Measurements from ENCODE around the gene SLC25A43. TPM values are rescaled to one million over a fixed set of nuclear protein-coding genes. Genes with fewer than 3 reads are reported as not detected.
"Not testable (repeated sequence)": the region's sequence is repeated elsewhere in the genome, so short reads cannot be mapped to it uniquely, and the experiment has no call there.

The SLC25A43 gene
- total RNA-seq = 1 to 10 TPM; 2.9 to 3.2 TPM

DNA sequence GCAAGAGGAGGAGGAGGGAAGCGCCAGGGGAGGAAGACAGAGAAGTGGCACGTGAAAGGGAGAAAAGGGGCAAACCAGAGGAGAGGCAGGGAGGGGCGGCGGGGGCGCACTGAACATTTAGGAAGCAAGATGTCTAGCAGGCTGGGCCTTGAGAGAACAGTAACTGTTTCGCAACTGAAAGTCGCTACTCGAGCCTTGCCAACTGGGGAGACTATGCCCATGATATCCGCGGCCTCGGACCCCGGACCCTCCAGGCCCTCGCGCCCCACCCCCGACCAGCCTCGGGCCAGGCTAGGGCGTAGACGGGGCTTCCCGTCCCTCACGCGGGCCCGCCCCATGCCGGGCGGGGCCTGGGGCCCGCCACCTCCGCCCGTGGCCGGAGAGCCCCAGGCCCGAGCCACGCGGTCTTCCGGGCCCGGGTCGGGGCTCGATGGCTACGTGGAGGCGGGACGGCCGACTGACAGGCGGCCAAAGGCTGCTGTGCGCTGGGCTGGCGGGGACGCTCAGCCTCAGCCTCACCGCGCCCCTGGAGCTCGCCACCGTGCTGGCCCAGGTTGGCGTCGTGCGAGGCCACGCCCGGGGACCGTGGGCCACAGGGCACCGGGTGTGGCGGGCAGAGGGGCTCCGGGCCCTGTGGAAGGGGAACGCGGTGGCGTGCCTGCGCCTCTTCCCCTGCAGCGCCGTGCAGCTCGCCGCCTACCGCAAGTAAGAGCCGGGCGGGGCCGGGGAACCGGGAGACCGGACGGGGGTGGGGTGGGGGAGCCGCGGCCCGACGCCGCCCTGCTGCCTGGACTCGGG, at the start of gene SLC25A43:
SLC25A43 (plus strand) TSS at position 363 of the 798 bp plus-strand sequence; CDS start at position 431, 68 bp downstream.
- peak within 1 kb of the TSS; percentile 75 for H3K4me3 Mint-ChIP-seq
- no peaks in the 10 kb centered on the region for H3K27me3 Mint-ChIP-seq (ENCODE audit: low read depth)
- intact Hi-C loops (cut with micrococcal nuclease) = loop anchor here (1.0 kb wide), 1 partner anchor 69 kb away; the partner anchor contains the start of gene SLC25A5
- H3K27ac Mint-ChIP-seq = no peak within 1 kb of the TSS
- CTCF ChIA-PET = no interaction called here
- H3K4me1 Mint-ChIP-seq (ENCODE audit: low read depth) = peaks cover 11% of the 10 kb centered on the region
- no peaks in the 10 kb centered on the region for H3K36me3 Mint-ChIP-seq (ENCODE audit: low read depth)
- peak; percentile 36 for DNase-seq
- H3K9me3 Mint-ChIP-seq = no peaks in the 10 kb centered on the region

DNA sequence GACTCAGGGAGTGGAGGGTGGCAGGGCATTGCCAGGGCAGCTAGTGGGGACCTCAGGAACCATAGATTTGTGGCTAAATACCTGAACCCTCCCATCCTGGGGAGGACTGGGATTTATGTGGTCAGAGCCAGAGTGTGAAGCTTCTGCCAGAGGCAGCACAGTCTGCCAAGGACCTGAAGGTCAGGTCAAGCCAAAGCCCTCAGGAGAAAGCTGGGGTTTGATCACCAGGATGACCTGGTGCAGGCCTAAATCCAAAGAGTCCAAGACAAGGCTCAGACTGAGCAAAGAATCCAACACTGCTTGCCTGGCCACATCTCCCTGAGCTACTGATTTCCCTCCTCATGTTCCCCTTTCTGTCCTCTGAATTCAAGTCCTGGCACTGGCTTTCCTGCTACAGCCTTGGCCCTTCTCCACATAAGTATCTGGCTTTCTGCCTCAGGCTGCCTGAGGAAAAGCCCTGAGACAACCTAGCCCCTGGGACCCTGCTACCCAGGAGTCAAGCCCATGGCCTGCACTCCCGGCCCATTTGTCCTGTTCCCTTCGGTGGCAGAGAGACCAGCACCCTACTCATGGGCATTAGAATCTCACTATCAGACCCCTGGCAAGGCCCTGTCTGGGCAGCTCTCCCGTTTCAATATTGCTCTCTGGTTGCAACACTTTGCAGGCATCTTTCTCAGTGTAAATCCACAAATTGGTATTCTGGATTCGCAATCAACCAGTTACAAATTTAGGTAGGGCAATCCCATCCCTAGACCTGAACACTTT, 39.3 kb upstream of the SLC25A43 start:
- intact Hi-C loops (cut with micrococcal nuclease) = no loop called here
- CTCF ChIA-PET = interaction anchor here (0.9 kb wide), 1 partner anchor 23 kb away, joined by 3 read pairs; no protein-coding TSS in a partner anchor
- DNase-seq = no peak

DNA sequence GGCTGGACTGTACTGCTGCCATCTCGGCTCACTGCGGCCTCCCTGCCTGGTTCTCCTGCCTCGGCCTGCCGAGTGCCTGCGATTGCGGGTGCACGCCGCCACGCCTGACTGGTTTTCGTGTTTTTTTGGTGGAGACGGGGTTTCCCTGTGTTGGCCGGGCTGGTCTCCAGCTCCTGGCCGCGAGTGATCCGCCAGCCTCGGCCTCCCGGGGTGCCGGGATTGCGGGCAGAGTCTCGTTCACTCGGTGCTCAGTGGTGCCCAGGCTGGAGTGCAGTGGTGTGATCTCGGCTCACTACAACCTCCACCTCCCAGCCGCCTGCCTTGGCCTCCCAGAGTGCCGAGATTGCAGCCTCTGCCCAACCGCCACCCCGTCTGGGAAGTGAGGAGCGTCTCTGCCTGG, 37.7 kb upstream of the SLC25A43 start:
- H3K27ac Mint-ChIP-seq; H3K36me3 Mint-ChIP-seq (ENCODE audit: low read depth); H3K27me3 Mint-ChIP-seq (ENCODE audit: low read depth); DNase-seq; H3K9me3 Mint-ChIP-seq; CTCF ChIA-PET; intact Hi-C loops (cut with micrococcal nuclease); H3K4me1 Mint-ChIP-seq (ENCODE audit: low read depth); H3K4me3 Mint-ChIP-seq: not testable (repeated sequence)

More for the DNA sequence above, 39.3 kb upstream of the SLC25A43 start:
- Mint-ChIP-seq H3K36me3 (ENCODE audit: low read depth) (no peaks in the 10 kb centered on the region), H3K4me1 (ENCODE audit: low read depth) (no peaks in the 10 kb centered on the region), H3K9me3 (no peaks in the 10 kb centered on the region), H3K4me3 (no peak overlapping the region), H3K27ac (no peak overlapping the region), H3K27me3 (ENCODE audit: low read depth) (no peaks in the 10 kb centered on the region)

- H3K27ac Mint-ChIP-seq; H3K36me3 Mint-ChIP-seq (ENCODE audit: low read depth); H3K9me3 Mint-ChIP-seq; H3K4me1 Mint-ChIP-seq (ENCODE audit: low read depth); intact Hi-C loops (cut with micrococcal nuclease); H3K27me3 Mint-ChIP-seq (ENCODE audit: low read depth); H3K4me3 Mint-ChIP-seq; DNase-seq; CTCF ChIA-PET: not testable (repeated sequence)
These were observed 37.1 kb upstream of the SLC25A43 start for GRCh38 chrX:119362074-119362473.

DNA sequence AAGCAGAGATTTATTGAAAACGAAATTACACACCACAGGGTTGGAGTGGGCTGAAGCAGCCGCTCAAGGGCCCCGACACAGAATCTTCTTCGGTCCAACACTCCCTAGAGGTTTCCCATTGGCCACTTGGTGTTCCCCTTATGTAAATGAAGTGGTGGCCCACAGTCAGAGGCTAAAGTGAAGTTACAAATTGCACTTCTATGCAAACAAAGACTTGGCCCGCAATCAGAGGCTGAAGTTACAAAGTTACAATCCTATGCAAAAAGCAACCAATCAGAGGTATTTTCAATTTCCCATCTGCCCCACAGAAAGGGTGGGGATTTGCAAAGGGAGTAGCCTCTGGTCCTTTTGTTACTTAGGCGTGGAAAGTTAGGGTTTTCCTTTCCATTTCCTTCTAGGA, 35.7 kb upstream of the SLC25A43 start:
- Mint-ChIP-seq H3K27ac (no peak overlapping the region), H3K27me3 (ENCODE audit: low read depth) (no peaks in the 10 kb centered on the region), H3K36me3 (ENCODE audit: low read depth) (no peaks in the 10 kb centered on the region), H3K4me1 (ENCODE audit: low read depth) (no peaks in the 10 kb centered on the region), H3K9me3 (no peaks in the 10 kb centered on the region), H3K4me3 (no peak overlapping the region)
- intact Hi-C loops (cut with micrococcal nuclease) = no loop called here
- DNase-seq = no peak
- CTCF ChIA-PET = no interaction called here

DNA sequence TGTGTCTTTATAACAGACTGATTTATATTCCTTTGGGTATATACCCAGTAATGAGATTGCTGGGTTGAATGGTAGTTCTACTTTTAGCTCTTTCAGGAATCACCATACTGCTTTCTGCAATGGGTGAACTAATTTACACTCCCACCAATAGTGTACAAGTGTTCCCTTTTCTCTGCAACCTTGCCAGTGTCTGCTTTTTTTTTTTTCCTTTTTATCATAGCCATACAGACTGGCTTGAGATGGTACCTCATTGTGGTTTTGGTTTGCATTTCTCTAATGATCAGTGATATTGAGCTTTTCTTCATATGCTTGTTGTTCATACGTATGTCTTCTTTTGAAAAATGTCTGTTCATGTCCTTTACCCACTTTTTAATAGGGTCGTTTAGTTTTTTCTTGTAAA, 27.3 kb upstream of the SLC25A43 start:
- intact Hi-C loops (cut with micrococcal nuclease); H3K4me3 Mint-ChIP-seq; H3K36me3 Mint-ChIP-seq (ENCODE audit: low read depth); H3K4me1 Mint-ChIP-seq (ENCODE audit: low read depth); H3K9me3 Mint-ChIP-seq; H3K27ac Mint-ChIP-seq; H3K27me3 Mint-ChIP-seq (ENCODE audit: low read depth); CTCF ChIA-PET; DNase-seq: not testable (repeated sequence)

DNA sequence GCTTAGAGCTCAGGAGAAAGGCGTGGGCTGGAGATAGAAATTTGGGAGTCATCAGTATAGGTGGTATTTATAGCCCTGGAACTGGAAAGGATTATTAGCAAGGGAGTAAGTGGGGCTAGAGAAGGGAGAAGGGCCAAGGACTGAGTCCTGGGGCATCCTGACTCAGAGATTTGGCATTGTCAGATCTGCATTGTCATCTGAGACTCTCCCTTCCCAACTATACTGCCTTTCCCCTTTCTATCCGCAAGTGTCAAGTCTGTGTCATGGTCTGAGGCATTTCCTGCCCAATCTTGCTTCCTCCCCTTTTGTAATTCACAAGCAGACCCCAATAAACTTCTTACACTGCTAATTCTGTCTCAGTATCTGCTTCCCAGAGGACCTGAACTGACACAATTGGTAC, 24.4 kb upstream of the SLC25A43 start:
- intact Hi-C loops (cut with micrococcal nuclease) = no loop called here
- Mint-ChIP-seq H3K4me3 (no peak overlapping the region), H3K27me3 (ENCODE audit: low read depth) (peaks cover 3% of the 10 kb centered on the region), H3K9me3 (no peaks in the 10 kb centered on the region), H3K4me1 (ENCODE audit: low read depth) (no peaks in the 10 kb centered on the region), H3K27ac (no peak overlapping the region), H3K36me3 (ENCODE audit: low read depth) (no peaks in the 10 kb centered on the region)
- DNase-seq = no peak
- CTCF ChIA-PET = no interaction called here

DNA sequence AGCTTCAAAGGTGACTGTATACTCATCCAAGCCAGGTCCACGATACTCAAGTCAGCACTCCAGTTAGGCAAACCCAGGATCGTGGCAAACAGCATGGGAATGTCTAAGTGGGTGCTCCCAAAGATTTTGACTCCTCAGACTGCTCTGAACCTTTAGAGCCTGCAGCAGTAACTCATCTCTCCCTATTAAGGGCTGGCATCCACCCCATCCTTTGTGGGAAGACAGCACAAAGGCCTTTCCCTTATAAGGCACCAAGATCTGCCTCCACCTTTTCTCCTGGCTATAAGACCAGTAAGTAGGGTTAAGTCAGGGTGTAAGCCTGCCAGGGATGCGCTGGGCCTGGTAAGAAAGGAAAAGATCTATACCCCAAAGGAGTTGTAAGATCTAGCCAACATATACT, 23.6 kb upstream of the SLC25A43 start:
- no peaks in the 10 kb centered on the region for H3K36me3 Mint-ChIP-seq (ENCODE audit: low read depth)
- DNase-seq = no peak
- CTCF ChIA-PET = no interaction called here
- no peak overlapping the region for H3K4me3 Mint-ChIP-seq
- intact Hi-C loops (cut with micrococcal nuclease) = no loop called here
- no peak overlapping the region for H3K27ac Mint-ChIP-seq
- no peaks in the 10 kb centered on the region for H3K4me1 Mint-ChIP-seq (ENCODE audit: low read depth)
- peaks cover 3% of the 10 kb centered on the region for H3K27me3 Mint-ChIP-seq (ENCODE audit: low read depth)
- no peaks in the 10 kb centered on the region for H3K9me3 Mint-ChIP-seq

- no peak for DNase-seq
- Mint-ChIP-seq H3K27me3 (ENCODE audit: low read depth) (peaks cover 3% of the 10 kb centered on the region), H3K27ac (no peak overlapping the region), H3K9me3 (no peaks in the 10 kb centered on the region), H3K4me1 (ENCODE audit: low read depth) (no peaks in the 10 kb centered on the region), H3K36me3 (ENCODE audit: low read depth) (no peaks in the 10 kb centered on the region), H3K4me3 (no peak overlapping the region)
- intact Hi-C loops (cut with micrococcal nuclease) = no loop called here
- CTCF ChIA-PET = no interaction called here
These were observed 22.8 kb upstream of the SLC25A43 start for GRCh38 chrX:119376312-119376711.

DNA sequence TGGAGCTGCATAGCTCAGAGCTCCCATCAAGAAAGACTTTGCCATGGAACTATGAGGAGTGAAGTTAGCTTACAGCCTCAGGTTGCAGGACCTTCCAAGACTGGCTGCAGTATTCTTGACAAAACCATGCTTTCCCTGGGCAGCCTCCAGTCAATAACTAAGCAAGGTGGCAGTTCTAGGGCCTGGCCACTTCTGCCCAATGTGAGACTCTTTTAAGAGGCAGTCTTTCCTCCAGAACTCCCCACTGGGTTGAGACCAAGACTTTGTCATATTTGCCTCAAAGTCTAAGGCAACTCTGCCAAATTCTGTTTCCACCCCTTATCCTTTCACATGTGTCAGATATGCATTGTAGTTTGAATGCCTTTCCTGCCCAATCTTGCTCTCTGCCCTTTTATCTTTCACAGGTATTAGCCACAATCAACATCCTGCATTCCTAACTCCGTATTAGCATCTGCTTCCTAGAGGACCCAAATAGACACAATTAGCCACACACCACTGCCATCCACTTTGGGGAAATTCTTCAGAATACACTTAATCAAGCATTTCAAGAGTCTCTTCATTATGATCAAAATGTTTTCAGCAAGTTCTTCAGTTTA, 17.7 kb upstream of the SLC25A43 start:
- Mint-ChIP-seq H3K9me3 (no peaks in the 10 kb centered on the region), H3K4me3 (no peak overlapping the region), H3K27me3 (ENCODE audit: low read depth) (no peaks in the 10 kb centered on the region), H3K4me1 (ENCODE audit: low read depth) (no peaks in the 10 kb centered on the region), H3K36me3 (ENCODE audit: low read depth) (no peaks in the 10 kb centered on the region), H3K27ac (no peak overlapping the region)
- no peak for DNase-seq
- CTCF ChIA-PET = no interaction called here
- intact Hi-C loops (cut with micrococcal nuclease) = no loop called here

DNA sequence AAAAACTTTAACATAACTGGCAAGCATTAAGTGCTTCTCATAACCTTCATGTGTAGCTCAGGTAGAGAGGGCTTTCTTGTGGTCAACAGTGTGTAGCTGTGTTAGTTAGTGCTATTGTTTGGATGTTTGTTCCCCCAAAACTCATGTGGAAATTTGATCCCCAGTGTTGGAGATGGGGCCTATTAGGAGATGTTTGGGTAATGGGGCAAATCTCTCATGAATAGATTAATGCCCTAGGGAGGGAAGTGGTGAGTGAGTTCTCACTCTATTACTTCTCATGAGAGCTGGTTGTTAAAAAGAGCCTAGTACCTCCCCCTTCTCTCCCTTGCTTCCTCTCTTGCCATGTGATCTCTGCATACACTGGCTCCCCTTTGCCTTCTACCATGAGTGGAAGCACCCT, 16.5 kb upstream of the SLC25A43 start:
- no peaks in the 10 kb centered on the region for H3K4me1 Mint-ChIP-seq (ENCODE audit: low read depth)
- H3K4me3 Mint-ChIP-seq = no peak overlapping the region
- CTCF ChIA-PET = interaction anchor here (1.1 kb wide), 1 partner anchor 23 kb away, joined by 3 read pairs; no protein-coding TSS in a partner anchor
- H3K36me3 Mint-ChIP-seq (ENCODE audit: low read depth) = no peaks in the 10 kb centered on the region
- intact Hi-C loops (cut with micrococcal nuclease) = no loop called here
- no peak overlapping the region for H3K27ac Mint-ChIP-seq
- no peaks in the 10 kb centered on the region for H3K9me3 Mint-ChIP-seq
- no peaks in the 10 kb centered on the region for H3K27me3 Mint-ChIP-seq (ENCODE audit: low read depth)
- DNase-seq = no peak

- H3K4me3 Mint-ChIP-seq; H3K4me1 Mint-ChIP-seq (ENCODE audit: low read depth); H3K9me3 Mint-ChIP-seq; CTCF ChIA-PET; H3K27me3 Mint-ChIP-seq (ENCODE audit: low read depth); H3K36me3 Mint-ChIP-seq (ENCODE audit: low read depth); DNase-seq; intact Hi-C loops (cut with micrococcal nuclease); H3K27ac Mint-ChIP-seq: not testable (repeated sequence)
These were observed 12.5 kb upstream of the SLC25A43 start for GRCh38 chrX:119386685-119387084.

Data from activated naive CD4-positive, alpha-beta T cell treated with anti-CD3 and anti-CD28 coated beads for 36 hours (primary cell).